Measurements from ENCODE around the gene NKX2-3.

GRCh38 chr10:99551158-99551557, 18.4 kb downstream of the NKX2-3 start:
- TF ChIP-seq EP300 (IDR thresholded peaks at IDR 0.05; ENCODE audit: borderline replicate concordance) (no peak), REST (IDR thresholded peaks at IDR 0.05; ENCODE audit: low read depth) (no peak), TAF1 (IDR thresholded peaks at IDR 0.05; ENCODE audit: low read depth) (no peak), MAX (IDR thresholded peaks at IDR 0.05) (no peak), ZBTB7A (IDR thresholded peaks at IDR 0.05; ENCODE audit: low read depth) (no peak), RAD21 (IDR thresholded peaks at IDR 0.05; ENCODE audit: low read depth) (no peak), TEAD4 (IDR thresholded peaks at IDR 0.05) (no peak), NFIC (IDR thresholded peaks at IDR 0.05) (no peak), YY1 (IDR thresholded peaks at IDR 0.05; ENCODE audit: low read depth) (no peak), USF1 (IDR thresholded peaks at IDR 0.05) (no peak), FOXM1 (IDR thresholded peaks at IDR 0.05; ENCODE audit: borderline replicate concordance, low read depth) (no peak), TCF12 (IDR thresholded peaks at IDR 0.05; ENCODE audit: low read depth) (no peak)

Measured in Ishikawa (cell line).